Mammary epithelial cell (primary cell): Measurements from ENCODE around the gene PPTC7.

Experiments used
- CTCF ChIP-seq, 2 donors: IDR thresholded peaks in 1 of 2; conservative IDR thresholded peaks in 1 of 2; 2 replicates each; pipeline ENCODE4 v1.5.1; 2011 to 2012; ENCODE audit warnings: inconsistent platforms in 2 of 2, low read length in 2 of 2, mild to moderate bottlenecking in 2 of 2, control low read depth in 1 of 2, low read depth in 1 of 2; ENCODE audit not compliant: insufficient read depth in 1 of 2; ENCODE audit errors: extremely low read depth in 1 of 2
- EZH2 ChIP-seq: IDR thresholded peaks from 2 replicates; pipeline ENCODE4 v1.6.1; 2012; ENCODE audit warnings: low read length, inconsistent platforms, borderline replicate concordance

GRCh38 chr12:110554184-110554583, 28.9 kb downstream of the PPTC7 start:
- TF ChIP-seq CTCF (conservative IDR thresholded peaks at IDR 0.05 in 1 of 2, IDR thresholded peaks at IDR 0.05 in 1 of 2; ENCODE audit: extremely low read depth in 1 of 2, insufficient read depth in 1 of 2, low read depth in 1 of 2, low read length in 2 of 2), result no peak
- TF ChIP-seq EZH2, result no peak
